Lower leg skin (tissue), 4 donors: Measurements from ENCODE around the gene PRKCE. TPM values are rescaled to one million over a fixed set of nuclear protein-coding genes. Genes with fewer than 3 reads are reported as not detected.

Experiments
- DNase-seq, 2 donors: peaks; one replicate each; pipeline ENCODE4 v3.0.0-alpha.2; 2019; ENCODE audit warnings: low spot score in 2 of 2
- H3K4me3 ChIP-seq: fragments of 200-600 bp; sonication (generic); 2 replicates; pipeline ENCODE4 v1.5.1; 2017; ENCODE audit warnings: mild to moderate bottlenecking, low read depth; ENCODE audit not compliant: poor library complexity, severe bottlenecking
- CTCF ChIP-seq, 3 donors: fragments of 450-650 bp; IDR thresholded peaks; one replicate each; pipeline ENCODE4 v1.5.1; 2016; ENCODE audit warnings: antibody characterized with exemption in 3 of 3, mild to moderate bottlenecking in 3 of 3, moderate library complexity in 2 of 3
- POLR2A ChIP-seq, 2 donors: fragments of 450-650 bp; IDR thresholded peaks; one replicate each; pipeline ENCODE4 v1.6.1; 2016 to 2017; ENCODE audit warnings: antibody characterized with exemption in 2 of 2, mild to moderate bottlenecking in 1 of 2, moderate library complexity in 1 of 2
- WGBS, 2 donors: methylation state at CpG; one replicate each; pipeline ENCODE4 v1.1.5; 2018; 5-methylcytosine and 5-hydroxymethylcytosine counted together
- intact Hi-C: fragments of 100-400 bp; cut with DNase I; formaldehyde crosslinking; loops from one replicate; pipeline ENCODE4 v1.15.0; 2023; ENCODE audit warnings: low total_unique reads
- total RNA-seq, 4 donors: library from RNA; depleted of rRNA; stranded (reverse); fragments of >200 nt; gene quantifications; one replicate each; pipeline ENCODE4 v1.1.0, GENCODE V29; 2016

The PRKCE gene
- total RNA-seq, 4 donors from 2014 or later: 3.5 to 10.3 (median 6.1) TPM

GRCh38 chr2:45987856-45988255 lies 336.4 kb downstream of the PRKCE start:
- intact Hi-C loops: no loop called here
- DNase-seq: no peak
- no peak overlapping the region for H3K4me3 ChIP-seq
- WGBS, 2 donors: 67 to 83% methylated on average over 2 of the region's 2 CpGs
- TF ChIP-seq POLR2A (IDR thresholded peaks at IDR 0.05): no peak
- no peak for TF ChIP-seq CTCF (IDR thresholded peaks at IDR 0.05)

GRCh38 chr2:45988879-45989278 lies 337.4 kb downstream of the PRKCE start:
- H3K4me3 ChIP-seq: no peak overlapping the region
- TF ChIP-seq POLR2A (IDR thresholded peaks at IDR 0.05) (no peak), CTCF (IDR thresholded peaks at IDR 0.05) (no peak)
- intact Hi-C loops: no loop called here
- 88 to 95% methylated on average over 7 of the region's 7 CpGs for WGBS, 2 donors
- DNase-seq: no peak

GRCh38 chr2:45990131-45990530 lies 338.7 kb downstream of the PRKCE start:
- 90 to 95% methylated on average over 6 of the region's 6 CpGs for WGBS, 2 donors
- no peak overlapping the region for H3K4me3 ChIP-seq
- intact Hi-C loops: no loop called here
- TF ChIP-seq CTCF (IDR thresholded peaks at IDR 0.05): no peak
- TF ChIP-seq POLR2A (IDR thresholded peaks at IDR 0.05): no peak
- DNase-seq: no peak

GRCh38 chr2:45992021-45992740 lies 340.7 kb downstream of the PRKCE start:
- intact Hi-C loops: no loop called here

GRCh38 chr2:45992741-45993475 lies 341.4 kb downstream of the PRKCE start:
- intact Hi-C loops: no loop called here
- DNase-seq: no peak
- WGBS, 2 donors: 31 to 32% methylated on average over 7 of the region's 7 CpGs
- H3K4me3 ChIP-seq: no peak overlapping the region
- TF ChIP-seq POLR2A (IDR thresholded peaks at IDR 0.05) (no peak), CTCF (IDR thresholded peaks at IDR 0.05) (no peak)

More at GRCh38 chr2:45992021-45992740, 340.7 kb downstream of the PRKCE start:
- no peak overlapping the region for H3K4me3 ChIP-seq
- TF ChIP-seq POLR2A (IDR thresholded peaks at IDR 0.05) (no peak), CTCF (IDR thresholded peaks at IDR 0.05) (peak in 1 of 3 donors; percentile 90)
- 28 to 32% methylated on average over 11 of the region's 11 CpGs for WGBS, 2 donors
- DNase-seq: peak; percentile 53 to 88
